RWPE2 (cell line): ENCODE measurements around the gene TP63.

Source experiments
- ATAC-seq: fragments of 200-7000 bp; cut with Tn5 transposase; 3 replicates; pipeline ENCODE4 v1.9.1; 2021; ENCODE audit warnings: low read depth
- DNase-seq: peaks from one replicate; pipeline ENCODE4 v3.0.0-alpha.2; 2020; ENCODE audit warnings: low spot score
- H3K27ac ChIP-seq: fragments of 450-650 bp; 2 replicates; pipeline ENCODE4 v1.5.1; 2017; ENCODE audit warnings: mild to moderate bottlenecking; ENCODE audit not compliant: poor library complexity, severe bottlenecking
- H3K27me3 ChIP-seq: fragments of 250-450 bp; sonication (Bioruptor Pico); 2 replicates; pipeline ENCODE4 v1.5.1; 2021; ENCODE audit warnings: mild to moderate bottlenecking, moderate library complexity; ENCODE audit not compliant: insufficient read depth, poor library complexity, severe bottlenecking
- H3K36me3 ChIP-seq: fragments of 250-450 bp; sonication (Bioruptor Pico); 2 replicates; pipeline ENCODE4 v1.5.1; 2020; ENCODE audit warnings: low read depth, mild to moderate bottlenecking, moderate library complexity
- H3K4me1 ChIP-seq: fragments of 250-450 bp; sonication (Bioruptor Pico); 2 replicates; pipeline ENCODE4 v1.5.1; 2021; ENCODE audit warnings: mild to moderate bottlenecking, moderate library complexity; ENCODE audit not compliant: insufficient read depth, poor library complexity, severe bottlenecking
- H3K4me3 ChIP-seq: fragments of 250-450 bp; sonication (Bioruptor Pico); 2 replicates; pipeline ENCODE4 v1.5.1; 2021; ENCODE audit warnings: mild to moderate bottlenecking, moderate library complexity; ENCODE audit not compliant: severe bottlenecking
- H3K9me3 ChIP-seq: fragments of 250-450 bp; sonication (Bioruptor Pico); 2 replicates; pipeline ENCODE4 v1.5.1; 2021; ENCODE audit warnings: mild to moderate bottlenecking, moderate library complexity; ENCODE audit not compliant: severe bottlenecking
- TF ChIP-seq, protein P1 (sequence below): fragments of 450-650 bp; IDR thresholded peaks from one replicate; pipeline ENCODE4 v1.5.1; 2017; ENCODE audit warnings: mild to moderate bottlenecking, moderate library complexity; ENCODE audit not compliant: poor library complexity, severe bottlenecking

TP63 gene

DNA sequence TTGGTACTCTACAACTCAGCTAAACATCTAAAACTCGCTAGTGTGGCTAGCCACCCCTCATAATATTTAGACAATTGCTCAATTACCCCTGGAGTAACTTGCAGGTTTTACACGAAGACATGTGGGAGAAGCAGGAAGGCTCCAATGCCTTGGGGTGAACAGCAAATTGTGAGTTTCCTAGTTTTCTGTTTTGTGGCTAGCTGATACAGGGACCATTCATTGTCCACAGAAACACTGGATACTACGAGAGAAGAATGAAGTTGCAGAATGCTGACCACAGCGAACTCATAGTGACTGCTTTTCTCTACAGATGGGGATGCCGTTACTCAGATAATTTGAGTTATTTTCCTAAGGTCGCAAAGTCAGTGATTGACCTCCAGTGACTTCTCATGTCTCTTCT, 276.6 kb downstream of the TP63 start:
- Histone ChIP-seq H3K9me3 (no peaks in the 10 kb centered on the region), H3K36me3 (no peaks in the 10 kb centered on the region), H3K4me3 (no peak overlapping the region), H3K27me3 (no peaks in the 10 kb centered on the region), H3K4me1 (peaks cover 35% of the 10 kb centered on the region), H3K27ac (peak overlapping the region; percentile 100)
- TF ChIP-seq, protein P1, sequence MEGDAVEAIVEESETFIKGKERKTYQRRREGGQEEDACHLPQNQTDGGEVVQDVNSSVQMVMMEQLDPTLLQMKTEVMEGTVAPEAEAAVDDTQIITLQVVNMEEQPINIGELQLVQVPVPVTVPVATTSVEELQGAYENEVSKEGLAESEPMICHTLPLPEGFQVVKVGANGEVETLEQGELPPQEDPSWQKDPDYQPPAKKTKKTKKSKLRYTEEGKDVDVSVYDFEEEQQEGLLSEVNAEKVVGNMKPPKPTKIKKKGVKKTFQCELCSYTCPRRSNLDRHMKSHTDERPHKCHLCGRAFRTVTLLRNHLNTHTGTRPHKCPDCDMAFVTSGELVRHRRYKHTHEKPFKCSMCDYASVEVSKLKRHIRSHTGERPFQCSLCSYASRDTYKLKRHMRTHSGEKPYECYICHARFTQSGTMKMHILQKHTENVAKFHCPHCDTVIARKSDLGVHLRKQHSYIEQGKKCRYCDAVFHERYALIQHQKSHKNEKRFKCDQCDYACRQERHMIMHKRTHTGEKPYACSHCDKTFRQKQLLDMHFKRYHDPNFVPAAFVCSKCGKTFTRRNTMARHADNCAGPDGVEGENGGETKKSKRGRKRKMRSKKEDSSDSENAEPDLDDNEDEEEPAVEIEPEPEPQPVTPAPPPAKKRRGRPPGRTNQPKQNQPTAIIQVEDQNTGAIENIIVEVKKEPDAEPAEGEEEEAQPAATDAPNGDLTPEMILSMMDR, result no peak
- ATAC-seq (no peak), DNase-seq (no peak)

DNA sequence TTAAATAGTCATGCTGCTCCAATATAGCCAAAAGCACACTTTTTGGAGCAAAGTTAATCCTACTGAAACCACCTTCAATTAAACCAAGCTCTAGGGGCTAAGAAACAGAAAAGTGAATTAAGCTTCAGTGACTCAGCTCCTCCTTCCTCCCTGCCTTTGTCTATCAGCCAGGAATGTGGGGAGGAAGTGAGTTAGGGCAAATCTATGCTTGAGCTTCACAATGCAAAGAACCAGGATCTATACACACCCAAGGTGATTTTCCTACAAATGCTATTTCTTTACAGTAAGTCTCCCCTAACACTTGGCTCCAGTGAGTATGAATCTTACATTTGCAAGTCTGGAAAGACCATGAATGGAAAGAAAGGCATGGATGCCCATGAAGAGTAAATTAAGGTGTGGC, 277.5 kb downstream of the TP63 start:
- DNase-seq, result peak; percentile 64
- no peaks in the 10 kb centered on the region for H3K36me3 ChIP-seq
- no peak overlapping the region for H3K4me3 ChIP-seq
- peak overlapping the region; percentile 100 for H3K27ac ChIP-seq
- peaks cover 36% of the 10 kb centered on the region for H3K4me1 ChIP-seq
- ATAC-seq, result peak; percentile 84
- H3K9me3 ChIP-seq, result no peaks in the 10 kb centered on the region
- no peaks in the 10 kb centered on the region for H3K27me3 ChIP-seq
- TF ChIP-seq, protein P1, result no peak

DNA sequence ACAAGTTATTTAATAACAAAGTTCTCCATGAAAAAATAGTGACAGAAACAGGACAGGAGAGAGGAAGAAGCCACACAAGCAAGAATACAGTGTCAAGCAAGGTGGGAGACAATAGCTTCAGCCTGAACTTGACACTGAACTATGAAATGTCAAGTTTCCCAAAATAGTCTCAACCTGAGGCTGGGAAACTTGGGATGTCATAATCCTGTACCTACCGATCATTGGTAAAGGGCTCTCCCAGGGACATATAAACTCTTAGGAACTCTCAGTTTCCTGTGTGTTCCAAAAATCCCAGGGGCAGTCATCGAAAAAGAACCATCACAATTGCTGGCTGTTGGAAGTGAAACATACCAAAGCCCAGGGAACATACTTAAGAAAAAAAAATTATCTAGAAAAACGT, 277.9 kb downstream of the TP63 start:
- TF ChIP-seq, protein P1, result no peak
- H3K27ac ChIP-seq, result peak overlapping the region; percentile 100
- no peaks in the 10 kb centered on the region for H3K36me3 ChIP-seq
- H3K9me3 ChIP-seq, result no peaks in the 10 kb centered on the region
- DNase-seq, result no peak
- peak; percentile 1; the same call in 1 of the 3 replicates for ATAC-seq
- H3K4me3 ChIP-seq, result no peak overlapping the region
- H3K27me3 ChIP-seq, result no peaks in the 10 kb centered on the region
- H3K4me1 ChIP-seq, result peaks cover 41% of the 10 kb centered on the region

DNA sequence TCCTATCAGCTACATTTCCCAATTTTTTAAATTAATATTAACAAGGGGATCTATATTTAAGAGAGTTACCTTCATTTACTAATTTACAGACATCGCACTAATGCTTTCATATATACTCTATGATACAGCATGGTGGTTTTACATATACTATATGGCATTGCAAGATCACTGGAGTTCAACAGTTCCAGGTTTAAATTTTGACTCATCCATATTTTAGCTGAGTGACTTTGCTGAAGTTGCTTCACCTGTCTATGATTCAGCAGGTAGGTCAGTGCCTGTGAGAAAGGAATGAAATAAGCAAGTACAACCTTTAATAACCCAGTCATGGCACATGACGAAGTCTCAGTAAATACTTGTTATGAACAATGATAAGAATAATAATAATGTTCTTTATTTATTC, 278.4 kb downstream of the TP63 start:
- H3K9me3 ChIP-seq, result no peaks in the 10 kb centered on the region
- peak overlapping the region; percentile 100 for H3K27ac ChIP-seq
- H3K4me3 ChIP-seq, result no peak overlapping the region
- ATAC-seq (peak; percentile 71), DNase-seq (no peak)
- peaks cover 45% of the 10 kb centered on the region for H3K4me1 ChIP-seq
- H3K36me3 ChIP-seq, result no peaks in the 10 kb centered on the region
- H3K27me3 ChIP-seq, result no peaks in the 10 kb centered on the region
- TF ChIP-seq, protein P1, result no peak

DNA sequence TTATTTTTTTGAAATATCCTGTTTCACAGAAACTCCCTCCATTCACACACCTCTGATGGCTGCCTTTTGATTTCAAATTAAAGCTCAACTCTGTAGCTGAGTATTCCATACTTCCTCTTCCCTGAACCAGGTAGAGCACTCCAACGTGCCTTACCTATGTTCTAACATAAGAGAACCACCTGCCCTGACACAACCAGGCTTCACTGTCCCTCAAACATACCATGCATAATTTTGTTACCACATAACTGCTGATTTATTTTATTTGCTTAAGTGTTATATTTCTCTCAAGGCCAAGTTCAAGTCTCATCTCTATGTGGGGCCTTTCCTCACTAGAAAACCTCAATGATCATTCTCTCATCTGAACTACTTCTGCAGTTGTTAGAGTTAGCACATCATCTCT, 279.8 kb downstream of the TP63 start:
- Histone ChIP-seq H3K4me1 (peaks cover 58% of the 10 kb centered on the region), H3K27me3 (no peaks in the 10 kb centered on the region), H3K36me3 (no peaks in the 10 kb centered on the region), H3K4me3 (no peak overlapping the region), H3K9me3 (no peaks in the 10 kb centered on the region), H3K27ac (peak overlapping the region; percentile 100)
- DNase-seq (no peak), ATAC-seq (peak; percentile 22)
- TF ChIP-seq, protein P1, result no peak
